ENCODE results near the gene TBC1D22A. TPM values are rescaled to one million over a fixed set of nuclear protein-coding genes. Genes with fewer than 3 reads are reported as not detected.

Gene TBC1D22A
- total and polyA plus RNA-seq, 9 of the 15 experiments (the other 6 are each of a cell fraction or from before 2014, with no cell fraction given): 0.20 to 11.5 (median 5.2) TPM

GRCh38 chr22:46728470-46728869 is 34.0 kb upstream of the TBC1D22A start:
- ChIA-PET POLR2A (interaction anchor here (1.0 kb wide), 1 partner anchor 34 kb away, joined by 3 read pairs; the partner anchor contains the start of gene TBC1D22A), CTCF (ENCODE audit: low intra/inter-chr PET ratio) (no interaction called here)
- intact Hi-C loops (cut with micrococcal nuclease) (no loop called here), in situ Hi-C loops (cut with MboI) (no loop called here)
- no peak for DNase-seq (ENCODE audit: extremely low read depth in 1 of 4, low spot score in 3 of 4)
- Histone ChIP-seq H3K4me3 (no peak overlapping the region), H3K36me3 (ENCODE audit: control insufficient read depth, insufficient read depth, low read length) (0 out of 3 replicates have a peak, but pooled peaks cover 2% of the 10 kb centered on the region), H3K27ac (ENCODE audit: extremely low read depth, low read depth, low read length) (no peak overlapping the region), H3K79me2 (ENCODE audit: control insufficient read depth, insufficient read depth, low read length) (no peaks in the 10 kb centered on the region), H4K20me1 (replicated peaks; ENCODE audit: control insufficient read depth, insufficient read depth, low read length) (no peaks in the 10 kb centered on the region), H2AFZ (ENCODE audit: low read depth, low read length) (no peak overlapping the region), H3K9me1 (ENCODE audit: control insufficient read depth, insufficient read depth, low read length) (no peaks in the 10 kb centered on the region), H3K9ac (ENCODE audit: insufficient read depth in 1 of 2, low read depth in 2 of 2, low read length in 2 of 2) (peak overlapping the region in 1 of 2 experiments; percentile 64; a peak in 2 of 4 replicates), H3K9me3 (replicated peaks; ENCODE audit: control insufficient read depth, insufficient read depth, low read depth, low read length) (no peaks in the 10 kb centered on the region), H3K4me2 (ENCODE audit: insufficient read depth, low read length) (no peak overlapping the region), H3K27me3 (ENCODE audit: control insufficient read depth in 2 of 2, insufficient read depth in 2 of 2, low read length in 2 of 2) (no peaks in the 10 kb centered on the region), H3K4me1 (replicated peaks in 1 of 2; ENCODE audit: control insufficient read depth in 2 of 2, insufficient read depth in 2 of 2, low read length in 2 of 2) (peaks cover 0 to 19% of the 10 kb centered on the region in 2 experiments; a peak in 2 of 5 replicates)
- ATAC-seq: no peak
- no peak for FAIRE-seq
- BruUV-seq (replicated peaks): no TSS peak
- no peak for TF ChIP-seq ZNF165 (CRISPR knock-in tag; IDR thresholded peaks at IDR 0.05; ENCODE audit: borderline replicate concordance)
- 90% methylated on average over 3 of the region's 11 CpGs for WGBS (ENCODE audit: insufficient coverage, low coverage, missing lambda C conversion rate)

GRCh38 chr22:46730568-46731245 is 31.7 kb upstream of the TBC1D22A start:
- no peak for ATAC-seq
- ChIA-PET CTCF (ENCODE audit: low intra/inter-chr PET ratio) (no interaction called here), POLR2A (interaction anchor here (1.1 to 1.7 kb wide), 2 partner anchors 11 to 30 kb away, joined by 3 to 4 read pairs; no protein-coding TSS in a partner anchor)
- no peak for DNase-seq (ENCODE audit: extremely low read depth in 1 of 4, low spot score in 3 of 4)
- H3K27ac ChIP-seq (ENCODE audit: extremely low read depth, low read depth, low read length): no peak overlapping the region
- H3K9me1 ChIP-seq (ENCODE audit: control insufficient read depth, insufficient read depth, low read length): no peaks in the 10 kb centered on the region
- in situ Hi-C loops (cut with MboI) (no loop called here), intact Hi-C loops (cut with micrococcal nuclease) (no loop called here)
- H3K4me1 ChIP-seq (replicated peaks in 1 of 2; ENCODE audit: control insufficient read depth in 2 of 2, insufficient read depth in 2 of 2, low read length in 2 of 2): peaks cover 0 to 20% of the 10 kb centered on the region in 2 experiments; a peak in 3 of 5 replicates
- no peak overlapping the region for H3K4me3 ChIP-seq
- H3K36me3 ChIP-seq (ENCODE audit: control insufficient read depth, insufficient read depth, low read length): peaks cover 2% of the 10 kb centered on the region; the same call in 1 of the 3 replicates
- BruUV-seq (replicated peaks): no TSS peak
- WGBS (ENCODE audit: insufficient coverage, low coverage, missing lambda C conversion rate): 86% methylated on average over 5 of the region's 9 CpGs
- H2AFZ ChIP-seq (ENCODE audit: low read depth, low read length): no peak overlapping the region
- no peak for FAIRE-seq
- H3K9ac ChIP-seq (ENCODE audit: insufficient read depth in 1 of 2, low read depth in 2 of 2, low read length in 2 of 2): no peak overlapping the region
- H4K20me1 ChIP-seq (replicated peaks; ENCODE audit: control insufficient read depth, insufficient read depth, low read length): no peaks in the 10 kb centered on the region
- H3K27me3 ChIP-seq (ENCODE audit: control insufficient read depth in 2 of 2, insufficient read depth in 2 of 2, low read length in 2 of 2): no peaks in the 10 kb centered on the region
- H3K4me2 ChIP-seq (ENCODE audit: insufficient read depth, low read length): no peak overlapping the region
- no peaks in the 10 kb centered on the region for H3K9me3 ChIP-seq (replicated peaks; ENCODE audit: control insufficient read depth, insufficient read depth, low read depth, low read length)
- H3K79me2 ChIP-seq (ENCODE audit: control insufficient read depth, insufficient read depth, low read length): peaks cover 12% of the 10 kb centered on the region; the same call in 2 of the 3 replicates
- TF ChIP-seq ZNF609 (CRISPR knock-in tag; IDR thresholded peaks at IDR 0.05; ENCODE audit: borderline replicate concordance) (no peak), ZNF347 (CRISPR knock-in tag; IDR thresholded peaks at IDR 0.05; ENCODE audit: low read depth) (no peak), ZBTB33 (CRISPR knock-in tag; IDR thresholded peaks at IDR 0.05) (no peak)

Measured in K562 (cell line).